ENCODE data around the gene SDK1. TPM values are rescaled to one million over a fixed set of nuclear protein-coding genes. Genes with fewer than 3 reads are reported as not detected.

Gene SDK1
- total and polyA plus RNA-seq, 12 donors: 1.0 to 5.3 (median 3.2) TPM

DNA sequence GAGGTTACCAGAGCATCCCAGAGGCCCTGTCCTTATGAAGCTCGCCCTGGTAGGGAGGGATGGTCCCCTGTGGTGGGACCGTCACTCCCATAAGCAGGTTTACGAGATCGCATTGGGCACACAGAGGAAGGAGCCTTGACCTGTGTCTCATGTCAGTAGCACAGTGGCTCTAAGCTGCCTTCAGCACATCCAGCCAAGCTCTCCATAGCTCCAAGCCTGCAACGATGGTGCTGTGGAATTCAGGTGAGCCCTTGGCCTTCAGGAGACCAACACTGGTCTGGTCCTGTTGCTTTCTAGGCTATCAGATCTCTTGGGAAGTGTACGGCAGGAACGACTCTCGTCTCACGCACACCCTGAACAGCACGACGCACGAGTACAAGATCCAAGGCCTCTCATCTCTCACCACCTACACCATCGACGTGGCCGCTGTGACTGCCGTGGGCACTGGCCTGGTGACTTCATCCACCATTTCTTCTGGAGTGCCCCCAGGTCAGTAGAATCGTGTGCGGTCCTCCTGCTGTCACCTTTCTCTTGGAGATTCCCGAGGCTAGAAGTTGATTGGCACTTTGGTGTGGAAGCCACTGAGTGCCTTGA is 775.7 kb downstream of the SDK1 start:
- DNase-seq: no peak
- TF ChIP-seq, protein P1, sequence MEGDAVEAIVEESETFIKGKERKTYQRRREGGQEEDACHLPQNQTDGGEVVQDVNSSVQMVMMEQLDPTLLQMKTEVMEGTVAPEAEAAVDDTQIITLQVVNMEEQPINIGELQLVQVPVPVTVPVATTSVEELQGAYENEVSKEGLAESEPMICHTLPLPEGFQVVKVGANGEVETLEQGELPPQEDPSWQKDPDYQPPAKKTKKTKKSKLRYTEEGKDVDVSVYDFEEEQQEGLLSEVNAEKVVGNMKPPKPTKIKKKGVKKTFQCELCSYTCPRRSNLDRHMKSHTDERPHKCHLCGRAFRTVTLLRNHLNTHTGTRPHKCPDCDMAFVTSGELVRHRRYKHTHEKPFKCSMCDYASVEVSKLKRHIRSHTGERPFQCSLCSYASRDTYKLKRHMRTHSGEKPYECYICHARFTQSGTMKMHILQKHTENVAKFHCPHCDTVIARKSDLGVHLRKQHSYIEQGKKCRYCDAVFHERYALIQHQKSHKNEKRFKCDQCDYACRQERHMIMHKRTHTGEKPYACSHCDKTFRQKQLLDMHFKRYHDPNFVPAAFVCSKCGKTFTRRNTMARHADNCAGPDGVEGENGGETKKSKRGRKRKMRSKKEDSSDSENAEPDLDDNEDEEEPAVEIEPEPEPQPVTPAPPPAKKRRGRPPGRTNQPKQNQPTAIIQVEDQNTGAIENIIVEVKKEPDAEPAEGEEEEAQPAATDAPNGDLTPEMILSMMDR (IDR thresholded peaks at IDR 0.05): no peak
- H3K9me3 ChIP-seq: no peaks in the 10 kb centered on the region
- H3K4me1 ChIP-seq: no peaks in the 10 kb centered on the region
- no peak overlapping the region for H3K4me3 ChIP-seq
- no peak for ATAC-seq
- H3K27me3 ChIP-seq: no peaks in the 10 kb centered on the region
- intact Hi-C loops (cut with DNase I): no loop called here
- no peaks in the 10 kb centered on the region for H3K36me3 ChIP-seq
- H3K27ac ChIP-seq: no peak overlapping the region
- WGBS, 2 donors: 89 to 93% methylated on average over 19 of the region's 19 CpGs

DNA sequence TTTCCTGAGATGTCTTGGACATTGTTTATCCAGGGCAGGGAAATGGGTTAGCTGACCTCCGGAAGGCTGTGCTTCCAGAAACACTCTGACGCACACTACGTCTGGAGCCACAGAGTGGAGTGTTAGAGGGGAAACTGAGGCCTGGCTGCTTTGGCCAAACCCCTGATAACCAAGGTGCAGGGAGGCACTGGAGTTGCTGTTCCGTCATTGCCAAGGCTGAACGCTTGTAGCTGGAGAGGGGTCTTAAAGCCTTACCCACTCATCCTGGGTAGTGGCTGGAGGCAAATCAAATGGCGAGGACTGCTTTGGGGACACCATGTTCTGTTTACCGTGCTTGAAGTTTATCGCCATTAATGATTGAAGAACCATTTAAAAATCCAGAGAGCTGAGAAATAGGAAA is 776.9 kb downstream of the SDK1 start:
- no peaks in the 10 kb centered on the region for H3K27me3 ChIP-seq
- intact Hi-C loops (cut with DNase I): no loop called here
- TF ChIP-seq, protein P1 (IDR thresholded peaks at IDR 0.05): no peak
- H3K4me1 ChIP-seq: no peaks in the 10 kb centered on the region
- ATAC-seq: no peak
- no peak overlapping the region for H3K4me3 ChIP-seq
- DNase-seq: no peak
- H3K36me3 ChIP-seq: no peaks in the 10 kb centered on the region
- H3K9me3 ChIP-seq: no peaks in the 10 kb centered on the region
- 95 to 96% methylated on average over 8 of the region's 8 CpGs for WGBS, 2 donors
- no peak overlapping the region for H3K27ac ChIP-seq

DNA sequence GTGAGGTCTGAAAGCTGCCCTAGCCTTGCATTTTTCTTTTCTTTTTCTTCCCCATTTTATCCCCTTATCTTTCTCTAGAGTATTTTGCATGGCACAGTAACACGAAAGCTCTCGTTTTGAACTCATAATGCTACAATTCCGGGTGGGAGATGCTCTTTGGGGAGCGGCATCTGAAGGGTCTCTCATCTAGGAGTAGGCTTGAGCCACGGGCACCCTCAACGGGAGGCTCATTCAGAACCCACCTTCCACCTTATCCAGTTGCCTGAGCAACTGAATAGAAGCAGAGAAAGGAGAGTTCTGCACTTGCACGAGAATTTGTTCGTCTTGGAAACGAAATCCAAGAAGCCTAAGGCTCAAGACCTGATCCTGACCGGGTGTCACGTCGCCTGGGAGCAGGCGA is 777.5 kb downstream of the SDK1 start:
- Histone ChIP-seq H3K27me3 (no peaks in the 10 kb centered on the region), H3K4me1 (no peaks in the 10 kb centered on the region), H3K9me3 (peaks cover 0 to 5% (median 0%) of the 10 kb centered on the region in 11 donors), H3K4me3 (no peak overlapping the region), H3K27ac (no peak overlapping the region), H3K36me3 (no peaks in the 10 kb centered on the region)
- intact Hi-C loops (cut with DNase I): no loop called here
- WGBS, 2 donors: 78 to 90% methylated on average over 13 of the region's 13 CpGs
- TF ChIP-seq, protein P1 (IDR thresholded peaks at IDR 0.05): no peak
- no peak for DNase-seq
- no peak for ATAC-seq

DNA sequence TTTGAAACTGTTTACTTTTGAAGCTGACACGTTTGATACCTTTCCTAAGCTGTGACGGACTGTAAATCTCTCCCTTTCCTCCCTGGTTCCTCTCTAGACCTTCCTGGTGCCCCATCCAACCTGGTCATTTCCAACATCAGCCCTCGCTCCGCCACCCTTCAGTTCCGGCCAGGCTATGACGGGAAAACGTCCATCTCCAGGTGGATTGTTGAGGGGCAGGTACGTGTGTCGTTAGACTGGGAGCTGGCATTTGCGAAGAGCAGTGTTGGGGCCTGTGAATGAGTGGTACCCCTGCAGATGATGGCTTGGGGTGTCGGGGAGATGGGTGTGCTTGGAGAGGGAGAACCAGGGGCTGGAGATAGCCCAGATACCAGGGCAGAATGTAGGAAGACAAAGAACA is 778.3 kb downstream of the SDK1 start:
- TF ChIP-seq, protein P1 (IDR thresholded peaks at IDR 0.05): no peak
- ATAC-seq: no peak
- intact Hi-C loops (cut with DNase I): no loop called here
- WGBS, 2 donors: 89 to 91% methylated on average over 11 of the region's 11 CpGs
- no peak for DNase-seq
- Histone ChIP-seq H3K9me3 (peaks cover 0 to 11% (median 0%) of the 10 kb centered on the region in 11 donors), H3K27ac (no peak overlapping the region), H3K4me3 (no peak overlapping the region), H3K4me1 (no peaks in the 10 kb centered on the region), H3K27me3 (no peaks in the 10 kb centered on the region), H3K36me3 (no peaks in the 10 kb centered on the region)

Data from heart right ventricle (tissue), 16 donors.